Activated CD8-positive, alpha-beta memory T cell treated with anti-CD3 and anti-CD28 coated beads, Interleukin-2, amount 10 ng/mL, durations not matched to agents 7 days and 5 days (primary cell): ENCODE measurements around the gene NAIP. TPM values are rescaled to one million over a fixed set of nuclear protein-coding genes. Genes with fewer than 3 reads are reported as not detected.
"Not testable (repeated sequence)": the region's sequence is repeated elsewhere in the genome, so short reads cannot be mapped to it uniquely, and the experiment has no call there.

Experiments
- ATAC-seq: fragments of 150-1000 bp; cut with Tn5 transposase; one replicate; pipeline ENCODE4 v1.10.0; 2021; ENCODE audit warnings: moderate library complexity
- CTCF ChIA-PET: fragments of 350-600 bp; sonication (Branson Sonifier 250); formaldehyde crosslinking; loops from one replicate; lab custom pipeline; 2021; ENCODE audit warnings: antibody characterized with exemption; lab: Charles Lee
- DNase-seq: peaks from one replicate; pipeline ENCODE4 v3.0.0-alpha.2; 2020
- H3K27ac Mint-ChIP-seq: one replicate; pipeline ENCODE4 v1.8.0; 2021; ENCODE audit warnings: mild to moderate bottlenecking, mixed read lengths
- H3K27me3 Mint-ChIP-seq: one replicate; pipeline ENCODE4 v1.8.0; 2021; ENCODE audit warnings: mixed read lengths
- H3K36me3 Mint-ChIP-seq: one replicate; pipeline ENCODE4 v1.8.0; 2021; ENCODE audit warnings: mild to moderate bottlenecking, mixed read lengths
- H3K4me1 Mint-ChIP-seq: one replicate; pipeline ENCODE4 v1.8.0; 2021; ENCODE audit warnings: mixed read lengths
- H3K4me3 Mint-ChIP-seq: one replicate; pipeline ENCODE4 v1.8.0; 2021; ENCODE audit warnings: mild to moderate bottlenecking, moderate library complexity, mixed read lengths
- H3K9me3 Mint-ChIP-seq: one replicate; pipeline ENCODE4 v1.8.0; 2022; ENCODE audit warnings: low read depth, mixed read lengths
- total RNA-seq, 2 experiments: library from RNA; stranded (reverse); gene quantifications; one replicate each; pipeline ENCODE4 v1.2.3, GENCODE V29; 2021

The NAIP gene
- total RNA-seq = 1 to 10 TPM; 3.6 to 7.2 TPM

- CTCF ChIA-PET, H3K27me3 Mint-ChIP-seq, H3K4me3 Mint-ChIP-seq, H3K4me1 Mint-ChIP-seq, H3K27ac Mint-ChIP-seq, H3K9me3 Mint-ChIP-seq, ATAC-seq, H3K36me3 Mint-ChIP-seq, DNase-seq: not testable (repeated sequence)
Observed at GRCh38 chr5:71025289-71025953, at the start of gene NAIP. Gene NAIP (minus strand): TSS chr5:71025339. CDS start chr5:71012915, 12,424 bp downstream.

- H3K9me3 Mint-ChIP-seq, DNase-seq, H3K27ac Mint-ChIP-seq, H3K4me3 Mint-ChIP-seq, H3K27me3 Mint-ChIP-seq, H3K36me3 Mint-ChIP-seq, H3K4me1 Mint-ChIP-seq, CTCF ChIA-PET: not testable (repeated sequence)
- peak; percentile 100 for ATAC-seq
Observed at GRCh38 chr5:71067262-71067928, 42.3 kb upstream of the NAIP start, which contains the start of gene GTF2H2. Gene GTF2H2 (minus strand): TSS chr5:71067676. CDS start chr5:71062763, 4,913 bp downstream.

GRCh38 chr5:71061322-71061721, 36.2 kb upstream of the NAIP start:
- DNase-seq, H3K4me3 Mint-ChIP-seq, H3K9me3 Mint-ChIP-seq, H3K36me3 Mint-ChIP-seq, CTCF ChIA-PET, H3K27me3 Mint-ChIP-seq, ATAC-seq, H3K27ac Mint-ChIP-seq, H3K4me1 Mint-ChIP-seq: not testable (repeated sequence)

GRCh38 chr5:71059426-71059825, 34.3 kb upstream of the NAIP start:
- H3K36me3 Mint-ChIP-seq, CTCF ChIA-PET, H3K4me3 Mint-ChIP-seq, H3K27me3 Mint-ChIP-seq, H3K4me1 Mint-ChIP-seq, H3K9me3 Mint-ChIP-seq, DNase-seq, H3K27ac Mint-ChIP-seq, ATAC-seq: not testable (repeated sequence)

GRCh38 chr5:71044808-71045207, 19.7 kb upstream of the NAIP start:
- H3K27ac Mint-ChIP-seq, H3K4me1 Mint-ChIP-seq, H3K9me3 Mint-ChIP-seq, DNase-seq, CTCF ChIA-PET, H3K36me3 Mint-ChIP-seq, H3K4me3 Mint-ChIP-seq, ATAC-seq, H3K27me3 Mint-ChIP-seq: not testable (repeated sequence)

GRCh38 chr5:71044128-71044527, 19.0 kb upstream of the NAIP start:
- ATAC-seq, H3K4me3 Mint-ChIP-seq, H3K4me1 Mint-ChIP-seq, H3K36me3 Mint-ChIP-seq, DNase-seq, H3K27ac Mint-ChIP-seq, H3K27me3 Mint-ChIP-seq, CTCF ChIA-PET, H3K9me3 Mint-ChIP-seq: not testable (repeated sequence)

GRCh38 chr5:71031046-71031776, 6.1 kb upstream of the NAIP start:
- H3K36me3 Mint-ChIP-seq, H3K27ac Mint-ChIP-seq, CTCF ChIA-PET, H3K4me1 Mint-ChIP-seq, DNase-seq, H3K9me3 Mint-ChIP-seq, H3K4me3 Mint-ChIP-seq, H3K27me3 Mint-ChIP-seq, ATAC-seq: not testable (repeated sequence)

- ATAC-seq, H3K4me1 Mint-ChIP-seq, H3K27me3 Mint-ChIP-seq, H3K4me3 Mint-ChIP-seq, CTCF ChIA-PET, H3K9me3 Mint-ChIP-seq, H3K36me3 Mint-ChIP-seq, H3K27ac Mint-ChIP-seq, DNase-seq: not testable (repeated sequence)
Observed at GRCh38 chr5:71020643-71021042, 4.5 kb downstream of the NAIP start.

GRCh38 chr5:71018376-71019005, 6.6 kb downstream of the NAIP start:
- H3K4me3 Mint-ChIP-seq, H3K36me3 Mint-ChIP-seq, H3K27me3 Mint-ChIP-seq, ATAC-seq, DNase-seq, H3K9me3 Mint-ChIP-seq, H3K27ac Mint-ChIP-seq, CTCF ChIA-PET, H3K4me1 Mint-ChIP-seq: not testable (repeated sequence)

- no peaks in the 10 kb centered on the region for H3K36me3 Mint-ChIP-seq
- no peaks in the 10 kb centered on the region for H3K27me3 Mint-ChIP-seq
- H3K9me3 Mint-ChIP-seq = no peaks in the 10 kb centered on the region
- no peak overlapping the region for H3K4me3 Mint-ChIP-seq
- no peak overlapping the region for H3K27ac Mint-ChIP-seq
- H3K4me1 Mint-ChIP-seq = no peaks in the 10 kb centered on the region
- ATAC-seq (no peak), DNase-seq (no peak)
- CTCF ChIA-PET = no interaction called here
Observed at GRCh38 chr5:71014176-71014575, 11.0 kb downstream of the NAIP start.

GRCh38 chr5:71013575-71013974, 11.6 kb downstream of the NAIP start:
- Mint-ChIP-seq H3K4me3 (no peak overlapping the region), H3K9me3 (no peaks in the 10 kb centered on the region), H3K27me3 (no peaks in the 10 kb centered on the region), H3K4me1 (no peaks in the 10 kb centered on the region), H3K27ac (no peak overlapping the region), H3K36me3 (no peaks in the 10 kb centered on the region)
- CTCF ChIA-PET = no interaction called here
- no peak for ATAC-seq
- DNase-seq = no peak

- Mint-ChIP-seq H3K4me1 (no peaks in the 10 kb centered on the region), H3K9me3 (no peaks in the 10 kb centered on the region)
- CTCF ChIA-PET = no interaction called here
Observed at GRCh38 chr5:71011194-71011792, 13.8 kb downstream of the NAIP start.

GRCh38 chr5:71006983-71007382, 18.2 kb downstream of the NAIP start:
- H3K4me3 Mint-ChIP-seq, ATAC-seq, H3K4me1 Mint-ChIP-seq, CTCF ChIA-PET, H3K36me3 Mint-ChIP-seq, H3K27ac Mint-ChIP-seq, H3K9me3 Mint-ChIP-seq, H3K27me3 Mint-ChIP-seq, DNase-seq: not testable (repeated sequence)

More at GRCh38 chr5:71011194-71011792, 13.8 kb downstream of the NAIP start:
- no peaks in the 10 kb centered on the region for H3K27me3 Mint-ChIP-seq
- no peak overlapping the region for H3K27ac Mint-ChIP-seq
- DNase-seq (no peak), ATAC-seq (no peak)
- no peak overlapping the region for H3K4me3 Mint-ChIP-seq
- H3K36me3 Mint-ChIP-seq = no peaks in the 10 kb centered on the region
